HEK293T (cell line): ENCODE data around the gene MYL3.

Experiments used
- CTCF ChIA-PET: fragments of 350-600 bp; formaldehyde crosslinking; extraction: SDS; loops from one replicate; lab custom pipeline; 2021; ENCODE audit warnings: antibody characterized with exemption, inconsistent platforms; lab: Yijun Ruan, JAX
- POLR2A ChIA-PET: fragments of 350-600 bp; formaldehyde crosslinking; extraction: SDS; loops from one replicate; lab custom pipeline; 2020; ENCODE audit warnings: antibody characterized with exemption, inconsistent platforms; lab: Yijun Ruan, JAX
- DNase-seq: peaks from one replicate; pipeline ENCODE4 v3.0.0; 2012; ENCODE audit warnings: mixed read lengths; ENCODE audit errors: extremely low spot score
- ARNT ChIP-seq: fragments of 450-650 bp; IDR thresholded peaks from 2 replicates; pipeline ENCODE4 v1.6.1; 2017; ENCODE audit warnings: mild to moderate bottlenecking
- BHLHE40 ChIP-seq: fragments of 450-650 bp; IDR thresholded peaks from 2 replicates; pipeline ENCODE4 v1.6.1; 2016; ENCODE audit warnings: mild to moderate bottlenecking, moderate library complexity, borderline replicate concordance
- CTBP1 ChIP-seq: fragments of 450-650 bp; IDR thresholded peaks from 2 replicates; pipeline ENCODE4 v1.6.1; 2016; ENCODE audit warnings: borderline replicate concordance
- ELF4 ChIP-seq: fragments of 450-650 bp; IDR thresholded peaks from 2 replicates; pipeline ENCODE4 v1.6.1; 2017; ENCODE audit warnings: antibody characterized with exemption
- FOXA1 ChIP-seq: fragments of 450-650 bp; IDR thresholded peaks from 2 replicates; pipeline ENCODE4 v1.6.1; 2016; ENCODE audit warnings: mild to moderate bottlenecking
- FOXK2 ChIP-seq: fragments of 450-650 bp; IDR thresholded peaks from 2 replicates; pipeline ENCODE4 v1.6.1; 2016; ENCODE audit warnings: mild to moderate bottlenecking
- FOXM1 ChIP-seq: fragments of 450-650 bp; IDR thresholded peaks from 2 replicates; pipeline ENCODE4 v1.6.1; 2017; ENCODE audit warnings: mild to moderate bottlenecking, borderline replicate concordance
- LEF1 ChIP-seq: fragments of 450-650 bp; IDR thresholded peaks from 2 replicates; pipeline ENCODE4 v1.6.1; 2017; ENCODE audit warnings: mild to moderate bottlenecking, borderline replicate concordance
- NFRKB ChIP-seq: fragments of 450-650 bp; IDR thresholded peaks from 2 replicates; pipeline ENCODE4 v1.6.1; 2016; ENCODE audit warnings: mild to moderate bottlenecking, moderate library complexity
- PKNOX1 ChIP-seq: fragments of 450-650 bp; IDR thresholded peaks from 2 replicates; pipeline ENCODE4 v1.6.1; 2016
- SP1 ChIP-seq: fragments of 450-650 bp; IDR thresholded peaks from 2 replicates; pipeline ENCODE4 v1.6.1; 2017
- SUZ12 ChIP-seq: fragments of 450-650 bp; IDR thresholded peaks from 2 replicates; pipeline ENCODE4 v1.6.1; 2016; ENCODE audit warnings: mild to moderate bottlenecking
- TARDBP ChIP-seq: fragments of 450-650 bp; IDR thresholded peaks from 2 replicates; pipeline ENCODE4 v1.6.1; 2016
- ZNF384 ChIP-seq: fragments of 450-650 bp; IDR thresholded peaks from 2 replicates; pipeline ENCODE4 v1.6.1; 2016

MYL3 gene

GRCh38 chr3:46884427-46884826 lies 21.2 kb upstream of the MYL3 start:
- DNase-seq: no peak
- CTCF ChIA-PET: interaction anchor here (2.7 kb wide), 1 partner anchor 11 kb away, joined by 11 read pairs; no protein-coding TSS in a partner anchor
- TF ChIP-seq BHLHE40 (no peak), CTBP1 (no peak), NFRKB (no peak), FOXK2 (no peak), PKNOX1 (no peak), TARDBP (no peak), SP1 (no peak), ARNT (no peak), ZNF384 (no peak), FOXA1 (no peak), LEF1 (no peak)
- POLR2A ChIA-PET: no interaction called here

GRCh38 chr3:46883830-46884185 lies 20.6 kb upstream of the MYL3 start:
- ChIA-PET POLR2A (no interaction called here), CTCF (interaction anchor here (2.7 kb wide), 1 partner anchor 11 kb away, joined by 11 read pairs; no protein-coding TSS in a partner anchor)
- no peak for TF ChIP-seq TARDBP
- TF ChIP-seq BHLHE40: no peak
- no peak for TF ChIP-seq NFRKB
- no peak for TF ChIP-seq SUZ12
- TF ChIP-seq FOXM1: no peak
- TF ChIP-seq PKNOX1: no peak
- no peak for DNase-seq

DNA sequence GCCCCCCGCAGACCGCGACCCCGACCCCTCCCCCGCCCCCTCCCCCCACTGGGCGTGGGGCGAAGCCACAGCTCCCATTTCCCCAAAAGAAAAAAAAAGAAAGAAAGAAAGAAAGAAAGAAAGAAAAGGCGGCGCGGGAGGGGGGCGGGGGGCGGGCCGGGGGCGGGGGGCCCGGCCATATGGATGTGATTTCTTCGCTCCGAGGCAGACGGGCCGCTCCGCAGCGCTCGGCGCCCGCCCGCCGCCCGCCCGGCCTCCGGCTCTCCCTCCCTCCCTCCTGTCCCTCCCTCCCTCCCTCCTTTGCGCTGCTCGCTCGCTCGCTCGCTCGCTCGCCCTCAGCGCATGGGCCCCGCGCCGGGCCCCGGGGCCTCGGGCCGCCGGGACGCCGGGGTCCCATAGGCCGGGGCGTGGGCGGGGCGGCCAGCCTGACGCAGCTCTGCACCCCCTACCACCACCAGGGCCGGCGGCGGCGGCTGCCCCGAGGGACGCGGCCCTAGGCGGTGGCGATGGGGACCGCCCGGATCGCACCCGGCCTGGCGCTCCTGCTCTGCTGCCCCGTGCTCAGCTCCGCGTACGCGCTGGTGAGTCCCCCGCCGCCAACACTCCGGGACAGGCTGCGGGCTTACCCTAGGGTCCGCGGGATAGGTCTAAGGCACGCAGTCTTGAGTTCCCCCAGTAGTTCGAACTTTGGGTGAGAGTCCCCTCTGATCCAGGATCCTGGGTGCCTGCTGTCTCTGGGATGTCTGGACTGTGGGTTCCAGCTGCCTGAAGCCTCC lies 20.0 kb upstream of the MYL3 start:
- ChIA-PET CTCF (interaction anchor here (1.0 kb wide), 1 partner anchor 32 kb away, joined by 5 read pairs; no protein-coding TSS in a partner anchor), POLR2A (interaction anchor here (1.0 to 1.4 kb wide), 2 partner anchors 12 to 497 kb away, joined by 3 to 4 read pairs; partner anchors contain the start of gene PTPN23)
- TF ChIP-seq ZNF384 (no peak), FOXA1 (no peak)
- peak; percentile 63 for DNase-seq

DNA sequence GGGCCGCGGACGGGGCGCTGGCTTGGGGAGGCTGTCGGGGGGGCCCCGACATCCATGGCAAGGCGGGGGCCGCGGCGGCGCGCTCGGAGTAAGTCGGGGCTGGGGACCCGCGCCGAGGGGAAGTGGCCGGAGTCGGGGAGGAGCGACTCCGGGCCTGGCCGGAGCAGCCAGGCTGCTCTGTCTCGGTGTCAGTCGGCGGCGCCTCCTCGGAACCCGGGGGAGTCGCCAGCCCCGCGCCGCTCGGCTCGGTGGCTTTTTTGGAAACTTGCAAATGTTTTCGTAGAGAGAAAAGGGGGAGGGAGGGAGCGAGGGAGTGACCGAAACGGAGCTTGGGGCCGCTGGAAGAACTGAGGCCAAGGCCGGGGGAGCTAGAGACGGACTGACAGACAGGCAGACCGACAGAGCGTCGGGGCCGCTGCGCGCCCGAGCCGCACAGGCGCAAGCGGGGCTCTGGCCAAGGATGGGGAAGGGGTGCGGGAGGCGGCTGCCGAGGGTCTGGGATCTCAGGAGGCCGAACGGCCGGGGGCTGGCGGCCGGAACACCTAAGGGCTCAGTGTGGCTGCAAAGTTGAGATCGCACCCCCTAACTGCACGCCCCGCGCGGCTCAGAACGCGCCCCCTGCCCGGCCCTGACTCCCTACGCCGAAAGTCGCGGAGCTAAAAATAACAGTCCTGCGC lies 19.3 kb upstream of the MYL3 start:
- TF ChIP-seq ARNT (no peak), FOXK2 (no peak), CTBP1 (no peak), BHLHE40 (no peak), LEF1 (no peak), FOXA1 (no peak), NFRKB (no peak)
- DNase-seq: peak; percentile 47
- POLR2A ChIA-PET: interaction anchor here (1.0 to 1.4 kb wide), 2 partner anchors 11 to 498 kb away, joined by 3 to 4 read pairs; partner anchors contain the start of gene PTPN23
- CTCF ChIA-PET: interaction anchor here (1.0 kb wide), 1 partner anchor 33 kb away, joined by 5 read pairs; no protein-coding TSS in a partner anchor

- peak; percentile 43 for DNase-seq
- POLR2A ChIA-PET: interaction anchor here (1.0 to 1.4 kb wide), 2 partner anchors 11 to 499 kb away, joined by 3 to 4 read pairs; partner anchors contain the start of gene PTPN23
- CTCF ChIA-PET: no interaction called here
- TF ChIP-seq CTBP1: no peak
- TF ChIP-seq SUZ12: no peak
- TF ChIP-seq BHLHE40: no peak
- no peak for TF ChIP-seq ZNF384
- TF ChIP-seq FOXA1: no peak
- TF ChIP-seq TARDBP: no peak
Measured at GRCh38 chr3:46881596-46882376, 18.5 kb upstream of the MYL3 start.

DNA sequence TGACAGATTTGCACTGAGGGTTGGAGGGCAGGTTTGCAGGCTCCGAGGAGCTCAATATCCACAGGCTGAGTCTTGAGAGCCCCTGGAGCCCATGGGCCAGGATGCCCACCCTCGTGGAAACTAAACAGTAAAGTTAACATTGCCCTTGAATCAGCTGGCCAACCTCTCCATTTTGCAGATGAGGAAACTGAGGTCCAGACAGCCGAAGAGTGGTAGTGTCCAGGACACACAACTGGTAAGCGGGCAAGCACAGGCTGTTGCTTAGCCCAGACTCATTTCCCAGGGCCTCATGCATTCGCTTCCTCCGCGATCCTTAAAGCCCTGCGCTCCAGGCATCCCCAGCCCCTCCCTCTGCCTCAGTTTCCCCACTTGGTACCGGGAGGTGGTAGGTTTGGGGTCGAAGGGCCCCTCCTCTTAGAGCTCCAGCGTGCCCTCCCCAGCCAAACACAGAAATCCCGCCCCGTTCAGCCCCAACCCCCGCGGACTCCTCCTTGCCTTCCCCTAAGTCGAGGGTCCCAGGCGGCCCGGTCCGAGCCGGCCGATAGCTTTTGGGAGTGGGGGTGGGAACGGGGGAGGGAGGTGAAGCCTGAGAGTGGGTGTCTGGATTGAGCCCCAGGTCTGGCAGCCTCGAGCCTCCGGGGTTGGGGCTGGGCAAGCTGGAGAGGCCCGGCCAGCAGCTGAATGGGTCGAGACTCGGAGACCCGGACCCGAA lies 17.8 kb upstream of the MYL3 start:
- ChIA-PET POLR2A (no interaction called here), CTCF (no interaction called here)
- TF ChIP-seq FOXA1: no peak
- TF ChIP-seq NFRKB: no peak
- no peak for TF ChIP-seq SP1
- TF ChIP-seq FOXM1: no peak
- no peak for TF ChIP-seq ELF4
- no peak for TF ChIP-seq PKNOX1
- no peak for TF ChIP-seq TARDBP
- no peak for DNase-seq
